Effector memory CD4-positive, alpha-beta T cell (primary cell): ENCODE measurements around the gene SLC9A3.

Experiments
- DNase-seq, 3 donors: peaks; one replicate each; pipeline ENCODE4 v3.0.0-alpha.2; 2020
- H3K27ac ChIP-seq: 2 replicates; pipeline ENCODE4 v1.7.0; 2013; ENCODE audit warnings: mild to moderate bottlenecking, low read length, moderate library complexity; ENCODE audit not compliant: insufficient read depth, poor library complexity, severe bottlenecking
- H3K27me3 ChIP-seq: replicated peaks from 2 replicates; pipeline ENCODE4 v1.7.0; 2013; ENCODE audit warnings: mild to moderate bottlenecking, low read length; ENCODE audit not compliant: insufficient read depth, control insufficient read depth, poor library complexity, severe bottlenecking
- H3K36me3 ChIP-seq: 2 replicates; pipeline ENCODE4 v1.7.0; 2013; ENCODE audit warnings: mild to moderate bottlenecking, low read length, moderate library complexity; ENCODE audit not compliant: control insufficient read depth, insufficient read depth
- H3K4me1 ChIP-seq: 2 replicates; pipeline ENCODE4 v1.7.0; 2013; ENCODE audit warnings: low read length, mild to moderate bottlenecking; ENCODE audit not compliant: control insufficient read depth, insufficient read depth, poor library complexity, severe bottlenecking
- H3K4me3 ChIP-seq: 2 replicates; pipeline ENCODE4 v1.7.0; 2013; ENCODE audit warnings: low read length, low read depth, mild to moderate bottlenecking; ENCODE audit not compliant: insufficient read depth, poor library complexity, severe bottlenecking
- H3K9me3 ChIP-seq: 2 replicates; pipeline ENCODE4 v1.7.0; 2013; ENCODE audit warnings: mild to moderate bottlenecking, low read length, moderate library complexity; ENCODE audit not compliant: control insufficient read depth

SLC9A3 gene

GRCh38 chr5:556909-557441, 32.7 kb upstream of the SLC9A3 start:
- no peaks in the 10 kb centered on the region for H3K36me3 ChIP-seq
- H3K4me1 ChIP-seq: no peaks in the 10 kb centered on the region
- DNase-seq: no peak
- no peak overlapping the region for H3K27ac ChIP-seq
- H3K9me3 ChIP-seq: no peaks in the 10 kb centered on the region
- no peak overlapping the region for H3K4me3 ChIP-seq
- peaks cover 6% of the 10 kb centered on the region for H3K27me3 ChIP-seq

- Histone ChIP-seq H3K27ac (no peak overlapping the region), H3K27me3 (no peaks in the 10 kb centered on the region), H3K9me3 (no peaks in the 10 kb centered on the region), H3K36me3 (no peaks in the 10 kb centered on the region), H3K4me1 (no peaks in the 10 kb centered on the region), H3K4me3 (no peak overlapping the region)
- DNase-seq: no peak
Observed at GRCh38 chr5:555058-555623, 30.9 kb upstream of the SLC9A3 start.

GRCh38 chr5:554284-554988, 30.2 kb upstream of the SLC9A3 start:
- Histone ChIP-seq H3K4me1 (no peaks in the 10 kb centered on the region), H3K36me3 (no peaks in the 10 kb centered on the region), H3K9me3 (no peaks in the 10 kb centered on the region), H3K4me3 (no peak overlapping the region), H3K27ac (no peak overlapping the region), H3K27me3 (no peaks in the 10 kb centered on the region)
- no peak for DNase-seq

GRCh38 chr5:553874-554273, 29.6 kb upstream of the SLC9A3 start:
- Histone ChIP-seq H3K27ac (no peak overlapping the region), H3K9me3 (no peaks in the 10 kb centered on the region), H3K36me3 (no peaks in the 10 kb centered on the region), H3K27me3 (no peaks in the 10 kb centered on the region), H3K4me1 (no peaks in the 10 kb centered on the region), H3K4me3 (no peak overlapping the region)
- no peak for DNase-seq

- Histone ChIP-seq H3K27me3 (no peaks in the 10 kb centered on the region), H3K36me3 (no peaks in the 10 kb centered on the region), H3K9me3 (no peaks in the 10 kb centered on the region), H3K27ac (no peak overlapping the region), H3K4me1 (no peaks in the 10 kb centered on the region), H3K4me3 (no peak overlapping the region)
- DNase-seq: no peak
Observed at GRCh38 chr5:551406-551805, 27.2 kb upstream of the SLC9A3 start.

- DNase-seq: no peak
- Histone ChIP-seq H3K4me1 (peaks cover 4% of the 10 kb centered on the region), H3K27me3 (no peaks in the 10 kb centered on the region), H3K36me3 (no peaks in the 10 kb centered on the region), H3K4me3 (no peak overlapping the region), H3K9me3 (no peaks in the 10 kb centered on the region), H3K27ac (no peak overlapping the region)
Observed at GRCh38 chr5:549229-549628, 25.0 kb upstream of the SLC9A3 start.

GRCh38 chr5:548256-548655, 24.0 kb upstream of the SLC9A3 start:
- DNase-seq: no peak
- no peak overlapping the region for H3K27ac ChIP-seq
- no peaks in the 10 kb centered on the region for H3K27me3 ChIP-seq
- no peaks in the 10 kb centered on the region for H3K36me3 ChIP-seq
- H3K4me3 ChIP-seq: no peak overlapping the region
- no peaks in the 10 kb centered on the region for H3K9me3 ChIP-seq
- peaks cover 12% of the 10 kb centered on the region for H3K4me1 ChIP-seq

GRCh38 chr5:547086-547924, 23.1 kb upstream of the SLC9A3 start:
- H3K9me3 ChIP-seq: no peaks in the 10 kb centered on the region
- no peak for DNase-seq
- H3K4me1 ChIP-seq: peaks cover 12% of the 10 kb centered on the region
- H3K27ac ChIP-seq: no peak overlapping the region
- no peaks in the 10 kb centered on the region for H3K36me3 ChIP-seq
- no peaks in the 10 kb centered on the region for H3K27me3 ChIP-seq
- no peak overlapping the region for H3K4me3 ChIP-seq

GRCh38 chr5:546376-546908, 22.2 kb upstream of the SLC9A3 start:
- Histone ChIP-seq H3K4me1 (peaks cover 12% of the 10 kb centered on the region), H3K9me3 (no peaks in the 10 kb centered on the region), H3K27ac (no peak overlapping the region), H3K4me3 (no peak overlapping the region), H3K36me3 (no peaks in the 10 kb centered on the region), H3K27me3 (no peaks in the 10 kb centered on the region)
- no peak for DNase-seq
